ENCODE measurements around the gene NHS. TPM values are rescaled to one million over a fixed set of nuclear protein-coding genes. Genes with fewer than 3 reads are reported as not detected.

NHS gene
- total RNA-seq, 2 donors from 2014 or later = under 0.01 to 1.3 TPM

GRCh38 chrX:17373337-17373736 lies 1.7 kb upstream of the NHS start:
- TF ChIP-seq POLR2A (IDR thresholded peaks at IDR 0.05) (no peak), CTCF (IDR thresholded peaks at IDR 0.05) (no peak)
- Histone ChIP-seq H3K27ac (no peak overlapping the region), H3K4me1 (peaks cover 8% of the 10 kb centered on the region), H3K36me3 (replicated peaks in 1 of 2; ENCODE audit: insufficient read depth in 1 of 2, low read depth in 2 of 2) (no peaks in the 10 kb centered on the region), H3K27me3 (no peaks in the 10 kb centered on the region), H3K4me3 (no peak overlapping the region), H3K9me3 (no peaks in the 10 kb centered on the region)
- intact Hi-C loops (cut with DNase I) = no loop called here
- no peak for DNase-seq
- no peak for ATAC-seq
- WGBS, 2 donors = 63 to 86% methylated on average over 3 of the region's 3 CpGs

- no peaks in the 10 kb centered on the region for H3K36me3 ChIP-seq (replicated peaks in 1 of 2; ENCODE audit: insufficient read depth in 1 of 2, low read depth in 2 of 2)
- H3K4me3 ChIP-seq = no peak overlapping the region
- no peak overlapping the region for H3K27ac ChIP-seq
- 1% methylated on average over 14 of the region's 18 CpGs; no CpG with 5 or more reads in 1 of the 2 donors for WGBS, 2 donors
- no peaks in the 10 kb centered on the region for H3K9me3 ChIP-seq
- no peaks in the 10 kb centered on the region for H3K27me3 ChIP-seq
- H3K4me1 ChIP-seq = peaks cover 8% of the 10 kb centered on the region
- intact Hi-C loops (cut with DNase I) = no loop called here
- no peak for TF ChIP-seq CTCF (IDR thresholded peaks at IDR 0.05)
- no peak for DNase-seq
- no peak for ATAC-seq
Observed at GRCh38 chrX:17375367-17375636, 302 bp downstream of the NHS start.

- Histone ChIP-seq H3K4me3 (no peak overlapping the region), H3K9me3 (no peaks in the 10 kb centered on the region), H3K36me3 (replicated peaks in 1 of 2; ENCODE audit: insufficient read depth in 1 of 2, low read depth in 2 of 2) (no peaks in the 10 kb centered on the region), H3K27ac (no peak overlapping the region), H3K27me3 (no peaks in the 10 kb centered on the region), H3K4me1 (peaks cover 8% of the 10 kb centered on the region)
- ATAC-seq (no peak), DNase-seq (peak in 3 of 4 donors; percentile 2 to 31 (median 10))
- TF ChIP-seq POLR2A (IDR thresholded peaks at IDR 0.05) (no peak), CTCF (IDR thresholded peaks at IDR 0.05) (no peak)
- 0% methylated on average over 4 to 34 of the region's 103 CpGs for WGBS, 2 donors
- intact Hi-C loops (cut with DNase I) = no loop called here
Observed at GRCh38 chrX:17375637-17376430, 834 bp downstream of the NHS start.

GRCh38 chrX:17376431-17377077 lies 1.6 kb downstream of the NHS start:
- peak in 1 of 4 donors; percentile 5 for DNase-seq
- H3K4me3 ChIP-seq = no peak overlapping the region
- ATAC-seq = no peak
- intact Hi-C loops (cut with DNase I) = no loop called here
- H3K27me3 ChIP-seq = no peaks in the 10 kb centered on the region
- H3K27ac ChIP-seq = no peak overlapping the region
- WGBS, 2 donors = 1% methylated on average over 17 of the region's 31 CpGs; no CpG with 5 or more reads in 1 of the 2 donors
- H3K36me3 ChIP-seq (replicated peaks in 1 of 2; ENCODE audit: insufficient read depth in 1 of 2, low read depth in 2 of 2) = no peaks in the 10 kb centered on the region
- H3K4me1 ChIP-seq = peaks cover 8% of the 10 kb centered on the region
- TF ChIP-seq POLR2A (IDR thresholded peaks at IDR 0.05) (no peak), CTCF (IDR thresholded peaks at IDR 0.05) (no peak)
- no peaks in the 10 kb centered on the region for H3K9me3 ChIP-seq

All from body of pancreas (tissue), 4 donors.